ENCODE results near the gene DNLZ. TPM values are rescaled to one million over a fixed set of nuclear protein-coding genes. Genes with fewer than 3 reads are reported as not detected.

Gene DNLZ
- polyA plus RNA-seq, 1 donor from 2014 or later, result 23.6 TPM

- H3K9ac ChIP-seq (ENCODE audit: low read length), result no peak overlapping the region
- H3K9me2 ChIP-seq (ENCODE audit: insufficient read depth, low read length), result no peaks in the 10 kb centered on the region
- no peaks in the 10 kb centered on the region for H4K20me1 ChIP-seq (ENCODE audit: insufficient read depth)
- H3F3A ChIP-seq (ENCODE audit: insufficient read depth, low read length, poor library complexity, severe bottlenecking), result no peaks in the 10 kb centered on the region
- no peak overlapping the region for H3K4me3 ChIP-seq (ENCODE audit: low read length)
- H2AFZ ChIP-seq (ENCODE audit: low read depth, low read length), result no peak overlapping the region
- H3K9me3 ChIP-seq (ENCODE audit: low read length), result no peaks in the 10 kb centered on the region
- no peak overlapping the region for H3K27ac ChIP-seq (ENCODE audit: low read length)
- H3K4me2 ChIP-seq (ENCODE audit: low read length), result no peak overlapping the region
- TF ChIP-seq SMC3 (conservative IDR thresholded peaks at IDR 0.05; ENCODE audit: poor library complexity), result no peak
- TF ChIP-seq EZH2 (IDR thresholded peaks at IDR 0.05; ENCODE audit: borderline replicate concordance, insufficient read depth, low read length, poor library complexity, severe bottlenecking), result no peak
- TF ChIP-seq EP300 (conservative IDR thresholded peaks at IDR 0.05; ENCODE audit: poor library complexity, severe bottlenecking), result no peak
- TF ChIP-seq, protein P1, sequence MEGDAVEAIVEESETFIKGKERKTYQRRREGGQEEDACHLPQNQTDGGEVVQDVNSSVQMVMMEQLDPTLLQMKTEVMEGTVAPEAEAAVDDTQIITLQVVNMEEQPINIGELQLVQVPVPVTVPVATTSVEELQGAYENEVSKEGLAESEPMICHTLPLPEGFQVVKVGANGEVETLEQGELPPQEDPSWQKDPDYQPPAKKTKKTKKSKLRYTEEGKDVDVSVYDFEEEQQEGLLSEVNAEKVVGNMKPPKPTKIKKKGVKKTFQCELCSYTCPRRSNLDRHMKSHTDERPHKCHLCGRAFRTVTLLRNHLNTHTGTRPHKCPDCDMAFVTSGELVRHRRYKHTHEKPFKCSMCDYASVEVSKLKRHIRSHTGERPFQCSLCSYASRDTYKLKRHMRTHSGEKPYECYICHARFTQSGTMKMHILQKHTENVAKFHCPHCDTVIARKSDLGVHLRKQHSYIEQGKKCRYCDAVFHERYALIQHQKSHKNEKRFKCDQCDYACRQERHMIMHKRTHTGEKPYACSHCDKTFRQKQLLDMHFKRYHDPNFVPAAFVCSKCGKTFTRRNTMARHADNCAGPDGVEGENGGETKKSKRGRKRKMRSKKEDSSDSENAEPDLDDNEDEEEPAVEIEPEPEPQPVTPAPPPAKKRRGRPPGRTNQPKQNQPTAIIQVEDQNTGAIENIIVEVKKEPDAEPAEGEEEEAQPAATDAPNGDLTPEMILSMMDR (IDR thresholded peaks at IDR 0.05; ENCODE audit: poor library complexity, severe bottlenecking), result no peak
- TF ChIP-seq POLR2AphosphoS5 (IDR thresholded peaks at IDR 0.05), result no peak
- no peak for TF ChIP-seq MXI1 (conservative IDR thresholded peaks at IDR 0.05; ENCODE audit: poor library complexity, severe bottlenecking)
- no peak for TF ChIP-seq REST (IDR thresholded peaks at IDR 0.05; ENCODE audit: borderline replicate concordance)
- TF ChIP-seq TAF1 (IDR thresholded peaks at IDR 0.05; ENCODE audit: low read depth), result no peak
- TF ChIP-seq RAD21 (conservative IDR thresholded peaks at IDR 0.05), result no peak
- no peaks in the 10 kb centered on the region for H3K79me2 ChIP-seq (replicated peaks; ENCODE audit: insufficient read depth, low read length)
- no peaks in the 10 kb centered on the region for H3K27me3 ChIP-seq (ENCODE audit: insufficient read depth, low read depth, low read length)
- no peaks in the 10 kb centered on the region for H3K36me3 ChIP-seq (ENCODE audit: insufficient read depth, low read length)
Observed at GRCh38 chr9:136371533-136371880, 8.0 kb upstream of the DNLZ start.

DNA sequence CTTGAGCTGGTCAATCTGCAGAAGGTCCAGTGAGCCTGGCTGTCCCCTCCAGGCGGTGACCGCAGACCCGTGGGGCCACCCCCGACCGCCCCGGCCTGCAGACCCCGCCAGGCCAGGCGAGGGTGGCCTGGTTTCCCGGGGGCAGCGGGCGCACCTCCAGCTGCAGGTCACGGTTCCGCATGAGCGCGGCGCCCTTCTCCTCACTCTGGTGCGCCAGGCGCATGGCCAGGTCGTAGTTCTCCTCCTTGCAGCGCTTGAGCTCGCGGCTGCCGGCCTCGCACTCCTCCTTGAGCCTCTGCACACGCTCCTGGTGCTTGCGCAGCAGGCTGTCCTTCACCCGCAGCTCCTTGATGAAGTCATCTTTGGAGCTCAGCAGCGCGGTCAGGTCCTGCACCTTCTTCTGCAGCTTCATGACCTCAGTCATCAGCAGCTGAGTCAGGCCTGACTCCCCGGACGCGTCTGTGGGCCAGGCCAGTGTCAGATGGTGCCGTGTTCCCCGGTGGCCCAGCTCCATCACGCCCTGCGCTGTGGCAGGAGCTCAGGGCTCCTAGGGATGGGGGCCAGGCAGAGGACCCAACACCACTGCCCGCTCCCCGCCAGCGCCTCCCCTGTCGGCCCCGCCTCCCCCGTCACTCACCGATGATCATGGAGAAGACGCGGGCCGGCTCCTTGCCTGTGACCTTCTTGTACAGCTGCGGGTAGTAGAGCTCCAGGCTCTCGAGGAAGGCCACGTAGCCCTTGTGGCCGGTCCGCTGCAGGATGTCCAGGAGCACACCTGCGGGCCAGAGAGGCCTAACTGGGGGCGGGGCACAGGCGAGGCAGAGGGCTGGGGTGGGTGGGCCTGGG is 7.4 kb upstream of the DNLZ start:
- Histone ChIP-seq H3K4me2 (ENCODE audit: low read length) (no peak overlapping the region), H4K20me1 (ENCODE audit: insufficient read depth) (no peaks in the 10 kb centered on the region), H2AFZ (ENCODE audit: low read depth, low read length) (no peak overlapping the region), H3K9me3 (ENCODE audit: low read length) (no peaks in the 10 kb centered on the region), H3K9me2 (ENCODE audit: insufficient read depth, low read length) (no peaks in the 10 kb centered on the region), H3K27me3 (ENCODE audit: insufficient read depth, low read depth, low read length) (no peaks in the 10 kb centered on the region), H3K9ac (ENCODE audit: low read length) (no peak overlapping the region), H3K36me3 (ENCODE audit: insufficient read depth, low read length) (no peaks in the 10 kb centered on the region), H3K79me2 (replicated peaks; ENCODE audit: insufficient read depth, low read length) (no peaks in the 10 kb centered on the region), H3K4me3 (ENCODE audit: low read length) (no peak overlapping the region), H3F3A (ENCODE audit: insufficient read depth, low read length, poor library complexity, severe bottlenecking) (no peaks in the 10 kb centered on the region), H3K27ac (ENCODE audit: low read length) (no peak overlapping the region)
- TF ChIP-seq TAF1 (IDR thresholded peaks at IDR 0.05; ENCODE audit: low read depth) (no peak), SMC3 (conservative IDR thresholded peaks at IDR 0.05; ENCODE audit: poor library complexity) (no peak), EZH2 (IDR thresholded peaks at IDR 0.05; ENCODE audit: borderline replicate concordance, insufficient read depth, low read length, poor library complexity, severe bottlenecking) (no peak), EP300 (conservative IDR thresholded peaks at IDR 0.05; ENCODE audit: poor library complexity, severe bottlenecking) (no peak), RAD21 (conservative IDR thresholded peaks at IDR 0.05) (no peak), REST (IDR thresholded peaks at IDR 0.05; ENCODE audit: borderline replicate concordance) (no peak), MXI1 (conservative IDR thresholded peaks at IDR 0.05; ENCODE audit: poor library complexity, severe bottlenecking) (no peak), POLR2AphosphoS5 (IDR thresholded peaks at IDR 0.05) (no peak)
- TF ChIP-seq, protein P1 (IDR thresholded peaks at IDR 0.05; ENCODE audit: poor library complexity, severe bottlenecking), result no peak

All from neural cell (in vitro differentiated cells).